SJSA1 (cell line): Measurements from ENCODE around the gene ALK. TPM values are rescaled to one million over a fixed set of nuclear protein-coding genes. Genes with fewer than 3 reads are reported as not detected.

ENCODE experiments used
- DNase-seq, 2 experiments: peaks; one replicate each; pipeline ENCODE4 v3.0.0-alpha.2; 2015 to 2020; ENCODE audit warnings: low spot score in 2 of 2, low read depth in 1 of 2
- H3K27ac ChIP-seq: fragments of 250-450 bp; sonication (Bioruptor Pico); 2 replicates; pipeline ENCODE4 v1.5.1; 2020; ENCODE audit warnings: mild to moderate bottlenecking, moderate library complexity
- H3K27me3 ChIP-seq: fragments of 250-450 bp; sonication (Bioruptor Pico); replicated peaks from 2 replicates; pipeline ENCODE4 v1.5.1; 2020; ENCODE audit warnings: mild to moderate bottlenecking, moderate library complexity
- H3K36me3 ChIP-seq: fragments of 250-450 bp; sonication (Bioruptor Pico); 2 replicates; pipeline ENCODE4 v1.5.1; 2020; ENCODE audit warnings: mild to moderate bottlenecking
- H3K4me1 ChIP-seq: fragments of 250-450 bp; sonication (Bioruptor Pico); replicated peaks from 2 replicates; pipeline ENCODE4 v1.6.1; 2021; ENCODE audit warnings: mild to moderate bottlenecking
- H3K4me3 ChIP-seq: fragments of 250-450 bp; sonication (Bioruptor Pico); 2 replicates; pipeline ENCODE4 v1.5.1; 2020; ENCODE audit warnings: mild to moderate bottlenecking
- H3K9me3 ChIP-seq: fragments of 250-450 bp; sonication (Bioruptor Pico); replicated peaks from 2 replicates; pipeline ENCODE4 v1.5.1; 2020; ENCODE audit warnings: mild to moderate bottlenecking
- total RNA-seq: library from RNA; depleted of rRNA; stranded (reverse); fragments of >200 nt; shearing (Covaris generic); gene quantifications from 2 replicates; pipeline ENCODE4 v1.2.3, GENCODE V29; 2014

Gene ALK
- total RNA-seq, 1 experiment from 2014 or later, result not detected

- Histone ChIP-seq H3K9me3 (0 out of 2 replicates have a peak, but pooled peaks cover 3% of the 10 kb centered on the region), H3K4me3 (no peak overlapping the region), H3K4me1 (peaks cover 29% of the 10 kb centered on the region), H3K36me3 (no peaks in the 10 kb centered on the region), H3K27me3 (no peaks in the 10 kb centered on the region), H3K27ac (no peak overlapping the region)
- DNase-seq, result no peak
These were observed 395.5 kb downstream of the ALK start for GRCh38 chr2:29525921-29526320.

DNA sequence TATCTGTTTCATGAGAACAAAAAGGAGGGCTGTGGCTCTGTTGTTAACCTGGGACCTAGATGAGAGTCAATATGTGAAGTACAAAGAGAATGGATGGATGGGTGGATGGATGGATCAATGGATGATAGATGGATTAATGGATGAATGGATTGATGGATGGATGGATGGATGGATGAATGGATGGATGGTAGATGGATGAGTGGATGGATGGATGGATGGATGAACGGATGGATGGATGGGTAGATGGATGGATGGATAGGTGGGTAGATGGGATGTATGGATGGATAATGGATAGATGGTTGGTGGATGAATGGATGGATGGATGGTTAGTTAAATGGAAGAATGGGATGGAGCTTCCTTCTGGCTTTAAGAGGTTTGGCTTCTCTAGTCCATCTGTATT, 396.7 kb downstream of the ALK start:
- Histone ChIP-seq H3K9me3 (0 out of 2 replicates have a peak, but pooled peaks cover 3% of the 10 kb centered on the region), H3K27ac (no peak overlapping the region), H3K27me3 (no peaks in the 10 kb centered on the region), H3K4me1 (peaks cover 33% of the 10 kb centered on the region), H3K36me3 (no peaks in the 10 kb centered on the region), H3K4me3 (no peak overlapping the region)
- no peak for DNase-seq

GRCh38 chr2:29522951-29523669, 398.3 kb downstream of the ALK start:
- Histone ChIP-seq H3K27me3 (no peaks in the 10 kb centered on the region), H3K4me1 (peaks cover 21% of the 10 kb centered on the region), H3K4me3 (no peak overlapping the region), H3K27ac (peak overlapping the region; percentile 24; the same call in 1 of the 2 replicates), H3K36me3 (no peaks in the 10 kb centered on the region), H3K9me3 (0 out of 2 replicates have a peak, but pooled peaks cover 3% of the 10 kb centered on the region)
- DNase-seq, result peak; percentile 43 to 51

DNA sequence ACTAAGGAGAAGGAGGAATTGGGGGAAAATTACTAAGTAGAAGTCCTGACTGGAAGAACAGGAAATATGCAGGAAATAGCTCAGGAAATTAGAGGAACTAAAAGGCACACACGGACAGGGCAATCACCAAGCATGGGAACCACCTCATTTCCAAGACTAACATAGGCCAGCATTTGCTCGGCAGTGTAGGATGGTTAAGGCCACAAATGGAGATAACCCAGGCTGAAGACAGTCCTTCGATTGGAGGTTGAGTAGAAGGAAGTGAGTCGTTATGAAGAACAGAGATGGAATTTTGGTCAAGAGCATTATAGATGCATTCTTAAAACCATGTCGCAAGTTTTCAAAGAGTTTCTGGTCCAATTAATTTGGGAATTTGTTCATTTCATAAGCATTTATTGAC, 401.4 kb downstream of the ALK start:
- H3K27me3 ChIP-seq, result no peaks in the 10 kb centered on the region
- H3K4me3 ChIP-seq, result no peak overlapping the region
- no peak for DNase-seq
- H3K36me3 ChIP-seq, result no peaks in the 10 kb centered on the region
- H3K4me1 ChIP-seq, result peaks cover 21% of the 10 kb centered on the region
- 0 out of 2 replicates have a peak, but pooled peaks cover 3% of the 10 kb centered on the region for H3K9me3 ChIP-seq
- H3K27ac ChIP-seq, result no peak overlapping the region

- no peak overlapping the region for H3K27ac ChIP-seq
- DNase-seq, result no peak
- H3K4me1 ChIP-seq, result peaks cover 21% of the 10 kb centered on the region
These were observed 402.0 kb downstream of the ALK start for GRCh38 chr2:29519338-29519925.

DNA sequence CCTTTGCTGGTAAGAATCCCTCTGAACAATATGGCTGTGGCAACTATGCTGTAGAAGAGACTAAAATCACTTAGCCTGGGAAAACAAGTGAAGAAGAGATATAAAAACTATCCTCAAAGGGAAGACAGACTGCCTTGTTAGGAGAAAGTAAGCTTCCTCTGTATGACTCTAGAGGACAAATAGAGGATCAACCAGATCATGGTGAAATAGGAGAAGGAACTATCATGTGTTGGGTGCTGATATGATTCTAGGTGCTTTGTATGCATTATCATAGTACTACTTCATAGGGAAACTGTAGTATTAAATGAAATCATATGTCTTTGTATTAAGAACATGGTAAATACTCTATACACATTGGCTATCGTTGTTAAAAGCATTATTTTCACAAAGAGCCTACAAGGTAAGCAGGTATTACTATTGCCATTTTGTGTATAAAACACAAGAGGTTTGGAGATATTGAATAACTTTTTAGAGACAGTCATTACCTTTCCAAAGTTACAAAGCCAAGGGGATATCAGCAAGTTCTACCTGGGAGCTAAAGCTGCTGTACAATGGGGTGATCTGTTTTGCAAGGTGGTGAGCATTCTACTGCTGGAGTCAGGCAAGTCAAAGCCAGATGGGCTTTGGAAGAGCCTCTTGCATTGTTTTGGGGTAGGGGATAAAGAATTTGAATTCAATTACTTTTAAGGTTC, 402.6 kb downstream of the ALK start:
- Histone ChIP-seq H3K9me3 (no peaks in the 10 kb centered on the region), H3K4me1 (peaks cover 21% of the 10 kb centered on the region), H3K27me3 (no peaks in the 10 kb centered on the region), H3K27ac (no peak overlapping the region), H3K4me3 (no peak overlapping the region), H3K36me3 (no peaks in the 10 kb centered on the region)
- DNase-seq, result no peak

More at GRCh38 chr2:29519338-29519925, 402.0 kb downstream of the ALK start:
- Histone ChIP-seq H3K9me3 (0 out of 2 replicates have a peak, but pooled peaks cover 3% of the 10 kb centered on the region), H3K4me3 (no peak overlapping the region), H3K27me3 (no peaks in the 10 kb centered on the region), H3K36me3 (no peaks in the 10 kb centered on the region)

GRCh38 chr2:29518010-29518409, 403.4 kb downstream of the ALK start:
- H3K4me1 ChIP-seq, result peaks cover 14% of the 10 kb centered on the region
- H3K27me3 ChIP-seq, result no peaks in the 10 kb centered on the region
- no peaks in the 10 kb centered on the region for H3K36me3 ChIP-seq
- H3K27ac ChIP-seq, result no peak overlapping the region
- no peaks in the 10 kb centered on the region for H3K9me3 ChIP-seq
- H3K4me3 ChIP-seq, result no peak overlapping the region
- DNase-seq, result no peak

- Histone ChIP-seq H3K27me3 (no peaks in the 10 kb centered on the region), H3K4me3 (no peak overlapping the region), H3K9me3 (no peaks in the 10 kb centered on the region), H3K36me3 (no peaks in the 10 kb centered on the region), H3K27ac (no peak overlapping the region), H3K4me1 (peaks cover 8% of the 10 kb centered on the region)
- no peak for DNase-seq
These were observed 404.0 kb downstream of the ALK start for GRCh38 chr2:29517413-29517812.

DNA sequence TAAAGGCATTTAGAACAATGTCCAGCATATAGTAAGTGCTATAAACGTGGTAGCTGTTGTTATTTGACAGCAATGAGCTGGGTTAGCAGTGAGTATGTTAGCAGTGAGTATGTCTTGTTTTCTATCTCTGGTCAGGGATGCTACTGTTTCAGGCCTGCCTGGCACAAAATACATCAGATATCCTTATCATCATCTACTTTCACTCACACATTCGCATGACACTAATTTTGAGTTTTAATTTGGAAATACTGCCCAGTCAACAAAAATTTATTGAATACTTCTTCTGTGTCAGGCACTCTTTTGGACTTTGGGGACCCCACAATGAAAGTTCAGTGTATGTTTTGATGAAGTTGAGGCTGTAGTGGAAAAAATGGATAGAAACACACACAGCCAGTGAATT, 404.6 kb downstream of the ALK start:
- H3K4me1 ChIP-seq, result 0 out of 2 replicates have a peak, but pooled peaks cover 5% of the 10 kb centered on the region
- no peaks in the 10 kb centered on the region for H3K27me3 ChIP-seq
- H3K27ac ChIP-seq, result no peak overlapping the region
- no peaks in the 10 kb centered on the region for H3K9me3 ChIP-seq
- no peaks in the 10 kb centered on the region for H3K36me3 ChIP-seq
- no peak for DNase-seq
- H3K4me3 ChIP-seq, result no peak overlapping the region

DNA sequence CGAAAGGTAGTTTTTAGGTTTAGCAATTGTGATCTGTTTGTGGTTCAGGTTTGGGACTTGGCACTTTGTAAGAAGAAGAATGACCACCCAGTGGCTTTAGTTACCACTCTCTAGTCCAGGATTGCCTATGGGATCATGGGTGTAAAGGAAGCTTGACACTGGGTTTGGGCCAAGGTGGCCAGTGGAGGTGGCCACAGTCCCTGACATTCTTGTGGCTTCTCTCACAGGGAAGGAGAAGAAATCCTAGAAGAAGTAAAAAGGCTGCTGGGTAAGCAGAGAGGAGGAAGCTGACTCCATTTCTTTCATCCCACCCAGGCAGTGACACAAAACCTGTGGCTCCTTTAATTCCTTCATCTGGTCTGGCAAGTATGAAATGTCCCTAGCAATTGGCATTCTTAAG, 411.5 kb downstream of the ALK start:
- DNase-seq, result no peak
- no peaks in the 10 kb centered on the region; the same call in 1 of the 2 replicates for H3K9me3 ChIP-seq
- H3K36me3 ChIP-seq, result no peaks in the 10 kb centered on the region
- H3K27me3 ChIP-seq, result no peaks in the 10 kb centered on the region
- H3K4me3 ChIP-seq, result no peak overlapping the region
- H3K4me1 ChIP-seq, result no peaks in the 10 kb centered on the region
- no peak overlapping the region for H3K27ac ChIP-seq

- no peaks in the 10 kb centered on the region for H3K27me3 ChIP-seq
- H3K27ac ChIP-seq, result no peak overlapping the region
- H3K9me3 ChIP-seq, result no peaks in the 10 kb centered on the region; the same call in 1 of the 2 replicates
- DNase-seq, result no peak
- H3K36me3 ChIP-seq, result no peaks in the 10 kb centered on the region
- no peaks in the 10 kb centered on the region for H3K4me1 ChIP-seq
- H3K4me3 ChIP-seq, result no peak overlapping the region
These were observed 412.0 kb downstream of the ALK start for GRCh38 chr2:29509397-29509796.

DNA sequence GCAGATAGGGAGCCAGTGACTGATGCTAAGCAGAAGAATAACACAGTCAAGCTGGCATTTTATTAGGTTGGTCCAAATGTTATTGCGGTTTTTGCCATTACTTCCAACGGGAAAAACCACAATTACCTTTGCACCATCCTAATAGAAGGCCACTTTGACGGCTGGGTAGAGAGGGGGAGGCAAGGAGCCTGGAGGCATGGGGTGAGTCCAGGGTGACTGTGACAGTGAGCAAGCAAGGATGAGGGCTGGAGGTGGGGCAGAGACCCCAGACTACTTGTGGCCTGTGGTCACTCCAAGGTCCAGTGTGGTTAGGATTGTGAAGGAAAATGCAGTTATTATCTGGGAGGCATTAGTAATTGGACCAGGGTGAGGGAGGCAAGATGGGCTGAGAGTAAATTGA, 416.6 kb downstream of the ALK start:
- Histone ChIP-seq H3K27ac (no peak overlapping the region), H3K4me3 (no peak overlapping the region), H3K36me3 (no peaks in the 10 kb centered on the region), H3K27me3 (no peaks in the 10 kb centered on the region; the same call in 1 of the 2 replicates), H3K4me1 (no peaks in the 10 kb centered on the region), H3K9me3 (no peaks in the 10 kb centered on the region; the same call in 1 of the 2 replicates)
- no peak for DNase-seq

DNA sequence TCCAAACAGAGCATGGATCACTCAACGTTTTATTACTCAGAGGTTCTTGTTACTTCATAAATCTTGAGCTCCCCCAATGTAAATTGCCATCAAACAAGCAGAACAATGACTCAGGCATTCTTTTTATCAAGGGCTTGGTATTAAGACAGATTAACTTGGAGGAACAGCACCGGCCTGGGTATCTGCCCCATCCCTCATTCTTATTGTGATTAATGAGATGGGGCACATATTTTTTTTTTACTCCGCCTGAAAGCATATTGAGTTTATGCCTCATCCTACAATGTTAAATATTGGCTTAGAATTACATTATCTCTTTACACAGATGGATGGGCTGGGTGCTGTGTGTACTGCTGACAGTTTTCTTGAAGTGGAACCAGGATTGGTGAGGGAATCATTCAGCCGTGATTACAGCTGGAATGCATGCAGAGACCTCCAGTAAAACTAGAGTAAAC, 418.9 kb downstream of the ALK start:
- DNase-seq, result no peak
- Histone ChIP-seq H3K36me3 (no peaks in the 10 kb centered on the region), H3K4me3 (no peak overlapping the region), H3K4me1 (no peaks in the 10 kb centered on the region), H3K27ac (no peak overlapping the region), H3K27me3 (no peaks in the 10 kb centered on the region; the same call in 1 of the 2 replicates), H3K9me3 (no peaks in the 10 kb centered on the region)

DNA sequence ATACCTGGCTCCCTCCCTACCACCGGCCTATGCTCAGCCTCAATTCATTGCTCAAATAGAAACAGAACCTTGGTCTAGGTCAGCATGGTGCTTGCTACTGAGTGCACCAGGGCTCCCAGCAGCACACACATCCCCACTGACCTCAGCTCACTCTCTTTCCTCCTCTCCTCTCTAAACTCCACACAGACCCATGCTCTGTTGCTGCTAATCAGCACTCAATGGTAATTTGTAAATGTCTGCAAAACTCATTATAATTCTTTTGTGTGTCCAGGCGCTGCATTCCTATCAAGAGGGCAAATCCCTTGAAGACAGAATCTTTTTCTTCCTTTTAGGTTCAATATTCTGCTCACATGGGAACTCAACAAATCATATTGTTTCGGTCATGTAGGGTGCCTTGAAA, 424.0 kb downstream of the ALK start:
- Histone ChIP-seq H3K4me3 (no peak overlapping the region), H3K27ac (no peak overlapping the region), H3K27me3 (no peaks in the 10 kb centered on the region), H3K9me3 (no peaks in the 10 kb centered on the region), H3K4me1 (no peaks in the 10 kb centered on the region), H3K36me3 (no peaks in the 10 kb centered on the region)
- DNase-seq, result no peak
